DOHH2 (cell line): ENCODE measurements around the gene TRIM75.
"Not testable (repeated sequence)": the region's sequence is repeated elsewhere in the genome, so short reads cannot be mapped to it uniquely, and the experiment has no call there.

Experiments used
- H3F3A ChIP-seq: fragments of 200-600 bp; sonication (generic), shearing (Covaris generic); 2 replicates; pipeline ENCODE4 v1.6.0; 2016; ENCODE audit warnings: antibody characterized with exemption, mild to moderate bottlenecking; ENCODE audit not compliant: control insufficient read depth, insufficient read depth
- H3K27ac ChIP-seq: fragments of 200-600 bp; sonication (generic); 2 replicates; pipeline ENCODE4 v1.5.1; 2014; ENCODE audit warnings: low read depth, mild to moderate bottlenecking, low read length, moderate library complexity
- H3K27me3 ChIP-seq: fragments of 200-600 bp; sonication (generic); 2 replicates; pipeline ENCODE4 v1.6.1; 2014; ENCODE audit warnings: mild to moderate bottlenecking, low read length, mixed read lengths; ENCODE audit not compliant: control insufficient read depth
- H3K36me3 ChIP-seq: fragments of 200-600 bp; sonication (generic); 2 replicates; pipeline ENCODE4 v1.6.1; 2014; ENCODE audit warnings: mild to moderate bottlenecking, low read length, moderate library complexity, mixed read lengths; ENCODE audit not compliant: control insufficient read depth
- H3K4me1 ChIP-seq: fragments of 200-600 bp; sonication (generic); 2 replicates; pipeline ENCODE4 v1.6.1; 2014; ENCODE audit warnings: mild to moderate bottlenecking, low read length, mixed read lengths; ENCODE audit not compliant: control insufficient read depth
- H3K4me2 ChIP-seq: fragments of 200-600 bp; sonication (generic); 2 replicates; pipeline ENCODE4 v1.6.0; 2014; ENCODE audit warnings: mild to moderate bottlenecking, low read length, moderate library complexity
- H3K4me3 ChIP-seq: fragments of 200-600 bp; sonication (generic); 2 replicates; pipeline ENCODE4 v1.5.1; 2014; ENCODE audit warnings: mild to moderate bottlenecking, low read length, mixed read lengths
- H3K79me2 ChIP-seq: fragments of 200-600 bp; sonication (generic); 2 replicates; pipeline ENCODE4 v1.6.1; 2014; ENCODE audit warnings: mild to moderate bottlenecking, low read length, mixed read lengths; ENCODE audit not compliant: control insufficient read depth
- H3K9me2 ChIP-seq: fragments of 200-600 bp; sonication (generic); replicated peaks from 2 replicates; pipeline ENCODE4 v1.6.1; 2014; ENCODE audit warnings: mild to moderate bottlenecking, low read length, mixed read lengths; ENCODE audit not compliant: control insufficient read depth
- H3K9me3 ChIP-seq: fragments of 200-600 bp; sonication (generic); 2 replicates; pipeline ENCODE4 v1.6.1; 2014; ENCODE audit warnings: antibody characterized with exemption, low read length, mixed read lengths; ENCODE audit not compliant: control insufficient read depth, insufficient read depth
- H4K20me1 ChIP-seq: fragments of 200-600 bp; sonication (generic); 2 replicates; pipeline ENCODE4 v1.6.0; 2014; ENCODE audit warnings: low read depth, mild to moderate bottlenecking, antibody characterized with exemption, low read length, moderate library complexity; ENCODE audit not compliant: control insufficient read depth, insufficient read depth
- CTCF ChIP-seq: fragments of 200-600 bp; sonication (generic); IDR thresholded peaks from one replicate; pipeline ENCODE4 v1.5.1; 2014; ENCODE audit warnings: antibody characterized with exemption, mild to moderate bottlenecking, low read depth, low read length; ENCODE audit not compliant: poor library complexity, severe bottlenecking
- EZH2phosphoT487 ChIP-seq: fragments of 200-600 bp; sonication (generic); IDR thresholded peaks from 2 replicates; pipeline ENCODE4 v1.6.1; 2017; ENCODE audit warnings: borderline replicate concordance, mild to moderate bottlenecking, antibody characterized with exemption, low read length, moderate library complexity, mixed read lengths

TRIM75 gene

GRCh38 chr4:165060938-165061337 is 7.3 kb downstream of the TRIM75 start:
- no peak for TF ChIP-seq EZH2phosphoT487
- peak; percentile 52 for TF ChIP-seq CTCF
- Histone ChIP-seq H3K4me3 (no peak overlapping the region), H3K27ac (no peak overlapping the region), H3K4me2 (no peak overlapping the region), H4K20me1 (no peaks in the 10 kb centered on the region), H3K4me1 (no peaks in the 10 kb centered on the region), H3K9me3 (no peaks in the 10 kb centered on the region), H3K27me3 (no peaks in the 10 kb centered on the region), H3K9me2 (no peaks in the 10 kb centered on the region), H3K36me3 (no peaks in the 10 kb centered on the region), H3K79me2 (no peaks in the 10 kb centered on the region), H3F3A (no peaks in the 10 kb centered on the region)

DNA sequence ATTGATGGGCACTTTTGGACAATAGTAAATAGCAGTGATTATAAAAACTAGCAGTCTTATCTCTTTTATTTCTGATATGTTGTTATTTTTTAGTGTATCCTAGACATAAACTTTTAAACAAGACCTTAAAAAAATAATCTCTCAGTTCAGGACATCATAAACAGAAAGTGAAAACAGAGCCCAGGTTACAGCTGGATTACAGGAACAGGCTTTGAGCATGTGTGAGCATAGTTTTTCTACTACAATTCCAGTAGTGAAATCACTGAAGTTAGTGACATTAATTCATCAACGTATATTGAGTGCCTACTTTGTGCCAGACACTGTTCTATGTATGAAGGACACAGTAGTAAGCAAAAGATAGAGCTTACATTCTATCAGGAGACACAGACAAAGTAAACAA is 16.9 kb downstream of the TRIM75 start:
- Histone ChIP-seq H3K4me2 (no peak overlapping the region), H3K36me3 (no peaks in the 10 kb centered on the region), H3K9me2 (no peaks in the 10 kb centered on the region), H3K4me3 (no peak overlapping the region), H3F3A (no peaks in the 10 kb centered on the region), H3K9me3 (no peaks in the 10 kb centered on the region), H3K4me1 (no peaks in the 10 kb centered on the region), H3K79me2 (no peaks in the 10 kb centered on the region), H3K27ac (no peak overlapping the region), H3K27me3 (no peaks in the 10 kb centered on the region), H4K20me1 (no peaks in the 10 kb centered on the region)
- no peak for TF ChIP-seq EZH2phosphoT487
- no peak for TF ChIP-seq CTCF

- not testable (repeated sequence) for H4K20me1 ChIP-seq, H3K4me2 ChIP-seq, H3K9me3 ChIP-seq, H3K36me3 ChIP-seq, H3F3A ChIP-seq, H3K27ac ChIP-seq, H3K4me3 ChIP-seq, H3K9me2 ChIP-seq, H3K4me1 ChIP-seq, H3K79me2 ChIP-seq, H3K27me3 ChIP-seq
Observed at GRCh38 chr4:165073346-165073745, 19.7 kb downstream of the TRIM75 start.

- TF ChIP-seq CTCF (no peak), EZH2phosphoT487 (no peak)
- Histone ChIP-seq H3K4me1 (no peaks in the 10 kb centered on the region), H3K27ac (no peak overlapping the region), H3K9me3 (no peaks in the 10 kb centered on the region), H3K27me3 (no peaks in the 10 kb centered on the region), H4K20me1 (no peaks in the 10 kb centered on the region), H3K36me3 (peaks cover 15% of the 10 kb centered on the region), H3K4me2 (no peak overlapping the region), H3K79me2 (no peaks in the 10 kb centered on the region), H3K4me3 (no peak overlapping the region), H3K9me2 (no peaks in the 10 kb centered on the region), H3F3A (no peaks in the 10 kb centered on the region)
Observed at GRCh38 chr4:165077034-165077578, 23.4 kb downstream of the TRIM75 start.
